A673 (cell line): ENCODE measurements around the gene TGM1.

Experiments used
- EZH2 ChIP-seq: fragments of 200-600 bp; sonication (generic); IDR thresholded peaks from 2 replicates; pipeline ENCODE4 v1.6.1; 2017; ENCODE audit warnings: borderline replicate concordance, low read depth, mild to moderate bottlenecking, mixed read lengths, antibody characterized with exemption, low read length; ENCODE audit not compliant: poor library complexity, severe bottlenecking
- TF ChIP-seq, protein P1 (sequence below): fragments of 300-800, 200-600 bp; sonication (generic); conservative IDR thresholded peaks from 2 replicates; pipeline ENCODE4 v1.5.1; 2017; ENCODE audit warnings: low read depth, mild to moderate bottlenecking, antibody characterized with exemption, low read length, moderate library complexity, mixed read lengths

DNA sequence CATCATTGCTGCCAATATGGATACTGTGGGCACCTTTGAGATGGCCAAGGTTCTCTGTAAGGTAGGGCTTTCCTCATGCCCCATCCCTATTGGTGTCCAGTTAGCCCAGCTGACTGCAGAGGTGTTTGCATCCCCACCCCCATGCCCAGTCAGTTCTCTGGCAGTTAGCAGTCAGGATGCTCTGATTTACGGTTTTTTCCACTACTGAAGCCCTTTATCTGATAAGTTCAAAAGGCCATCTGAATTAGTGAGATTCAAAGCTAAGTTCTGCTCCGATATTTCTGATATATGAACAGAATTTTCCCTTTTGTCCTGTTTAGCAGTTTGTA is 29.5 kb downstream of the TGM1 start:
- TF ChIP-seq, protein P1, sequence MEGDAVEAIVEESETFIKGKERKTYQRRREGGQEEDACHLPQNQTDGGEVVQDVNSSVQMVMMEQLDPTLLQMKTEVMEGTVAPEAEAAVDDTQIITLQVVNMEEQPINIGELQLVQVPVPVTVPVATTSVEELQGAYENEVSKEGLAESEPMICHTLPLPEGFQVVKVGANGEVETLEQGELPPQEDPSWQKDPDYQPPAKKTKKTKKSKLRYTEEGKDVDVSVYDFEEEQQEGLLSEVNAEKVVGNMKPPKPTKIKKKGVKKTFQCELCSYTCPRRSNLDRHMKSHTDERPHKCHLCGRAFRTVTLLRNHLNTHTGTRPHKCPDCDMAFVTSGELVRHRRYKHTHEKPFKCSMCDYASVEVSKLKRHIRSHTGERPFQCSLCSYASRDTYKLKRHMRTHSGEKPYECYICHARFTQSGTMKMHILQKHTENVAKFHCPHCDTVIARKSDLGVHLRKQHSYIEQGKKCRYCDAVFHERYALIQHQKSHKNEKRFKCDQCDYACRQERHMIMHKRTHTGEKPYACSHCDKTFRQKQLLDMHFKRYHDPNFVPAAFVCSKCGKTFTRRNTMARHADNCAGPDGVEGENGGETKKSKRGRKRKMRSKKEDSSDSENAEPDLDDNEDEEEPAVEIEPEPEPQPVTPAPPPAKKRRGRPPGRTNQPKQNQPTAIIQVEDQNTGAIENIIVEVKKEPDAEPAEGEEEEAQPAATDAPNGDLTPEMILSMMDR: no peak
- no peak for TF ChIP-seq EZH2
